OCI-LY7 (cell line): Measurements from ENCODE around the gene PDIA4. TPM values are rescaled to one million over a fixed set of nuclear protein-coding genes. Genes with fewer than 3 reads are reported as not detected.
A peak's percentile ranks its signal among the peaks of the same experiment; 100 is the strongest.

ENCODE experiments used
- BruUV-seq: library from RNA; stranded (reverse); fragments of 400-500 nt; replicated peaks from 2 replicates; lab custom pipeline; 2021; lab: Mats Ljungman, UMichigan
- CTCF ChIA-PET: fragments of 300-600 bp; sonication (Branson Sonifier 250); formaldehyde crosslinking; loops from one replicate; lab custom pipeline; 2022; ENCODE audit warnings: antibody characterized with exemption; ENCODE audit not compliant: unreplicated experiment; lab: Charles Lee
- POLR2A ChIA-PET: fragments of 300-600 bp; sonication (Branson Sonifier 250); formaldehyde crosslinking; loops from one replicate; lab custom pipeline; 2022; ENCODE audit warnings: antibody characterized with exemption; lab: Charles Lee
- DNase-seq: peaks from one replicate; pipeline ENCODE4 v3.0.0-alpha.2; 2015; ENCODE audit warnings: low spot score
- H2AFZ ChIP-seq: fragments of 200-600 bp; sonication (generic), shearing (Covaris generic); 2 replicates; pipeline ENCODE4 v1.6.1; 2014; ENCODE audit warnings: mild to moderate bottlenecking, antibody characterized with exemption, low read length, moderate library complexity
- H3K27ac ChIP-seq: fragments of 200-600 bp; sonication (generic); 2 replicates; pipeline ENCODE4 v1.5.1; 2014; ENCODE audit warnings: mixed run types, low read depth, mild to moderate bottlenecking, moderate library complexity, low read length, inconsistent platforms; ENCODE audit not compliant: poor library complexity, severe bottlenecking
- H3K36me3 ChIP-seq: fragments of 200-600 bp; sonication (generic); 2 replicates; pipeline ENCODE4 v1.6.1; 2014; ENCODE audit warnings: mild to moderate bottlenecking, antibody characterized with exemption, low read length, moderate library complexity, mixed read lengths; ENCODE audit not compliant: insufficient read depth
- H3K4me1 ChIP-seq: fragments of 200-600 bp; sonication (generic); 2 replicates; pipeline ENCODE4 v1.5.1; 2014; ENCODE audit warnings: mild to moderate bottlenecking, low read length; ENCODE audit not compliant: insufficient read depth, poor library complexity, severe bottlenecking
- H3K4me2 ChIP-seq: fragments of 200-600 bp; sonication (generic); 2 replicates; pipeline ENCODE4 v1.6.1; 2014; ENCODE audit warnings: mild to moderate bottlenecking, low read length
- H3K4me3 ChIP-seq: fragments of 200-600 bp; sonication (generic); 2 replicates; pipeline ENCODE4 v1.5.1; 2014; ENCODE audit warnings: mild to moderate bottlenecking, low read depth, low read length; ENCODE audit not compliant: poor library complexity, severe bottlenecking
- H3K79me2 ChIP-seq: fragments of 200-600 bp; sonication (generic); 2 replicates; pipeline ENCODE4 v1.6.1; 2016; ENCODE audit warnings: low read depth, mild to moderate bottlenecking, low read length, moderate library complexity, mixed read lengths; ENCODE audit not compliant: insufficient read depth
- H3K9me2 ChIP-seq: fragments of 200-600 bp; sonication (generic); 2 replicates; pipeline ENCODE4 v1.6.1; 2016; ENCODE audit warnings: mild to moderate bottlenecking, low read length, mixed read lengths; ENCODE audit not compliant: insufficient read depth
- H3K9me3 ChIP-seq: fragments of 200-600 bp; sonication (generic); 2 replicates; pipeline ENCODE4 v1.6.1; 2014; ENCODE audit warnings: mild to moderate bottlenecking, mixed run types, low read length, mixed read lengths
- H4K20me1 ChIP-seq: fragments of 200-600 bp; sonication (generic); 2 replicates; pipeline ENCODE4 v1.6.1; 2014; ENCODE audit warnings: mild to moderate bottlenecking, antibody characterized with exemption, low read length, moderate library complexity, mixed read lengths; ENCODE audit not compliant: insufficient read depth
- CTCF ChIP-seq: fragments of 200-600 bp; sonication (generic); conservative IDR thresholded peaks from 2 replicates; pipeline ENCODE4 v1.5.1; 2014; ENCODE audit warnings: mild to moderate bottlenecking, antibody characterized with exemption, low read length, moderate library complexity, mixed read lengths
- EZH2phosphoT487 ChIP-seq: fragments of 200-600 bp; sonication (generic); IDR thresholded peaks from 2 replicates; pipeline ENCODE4 v1.6.1; 2018; ENCODE audit warnings: low read depth, borderline replicate concordance, mild to moderate bottlenecking, mixed run types, antibody characterized with exemption, low read length, moderate library complexity, mixed read lengths
- intact Hi-C: fragments of 100-400 bp; cut with micrococcal nuclease; formaldehyde crosslinking; loops from one replicate; pipeline ENCODE4 v1.10.0; 2022; ENCODE audit not compliant: unreplicated experiment
- small RNA-seq: library from RNA; depleted of rRNA; stranded (forward); fragments of <200 nt; gene quantifications from one replicate; pipeline ENCODE3, GENCODE V24; 2014
- total RNA-seq, 2 experiments: library from RNA; depleted of rRNA in 1 of 2; stranded (reverse); fragments of >200 nt in 1 of 2; shearing (Covaris generic) in 1 of 2; gene quantifications; 2 replicates each; pipeline ENCODE4 v1.2.3, GENCODE V29; 2014 to 2022

The PDIA4 gene
- total RNA-seq, 2 experiments from 2014 or later: 130 to 141 TPM

- Histone ChIP-seq H3K79me2 (no peaks in the 10 kb centered on the region), H3K27ac (no peak overlapping the region), H3K36me3 (no peaks in the 10 kb centered on the region), H3K4me2 (no peak overlapping the region), H2AFZ (no peak overlapping the region), H4K20me1 (no peaks in the 10 kb centered on the region), H3K4me3 (no peak overlapping the region), H3K4me1 (no peaks in the 10 kb centered on the region), H3K9me3 (no peaks in the 10 kb centered on the region), H3K9me2 (no peaks in the 10 kb centered on the region)
- no TSS peak for BruUV-seq
- ChIA-PET POLR2A (no interaction called here), CTCF (no interaction called here)
- intact Hi-C loops: no loop called here
- no peak for TF ChIP-seq EZH2phosphoT487
- TF ChIP-seq CTCF: no peak
- no peak for DNase-seq
Observed at GRCh38 chr7:148953676-148954075, 74.6 kb downstream of the PDIA4 start.

Small RNAs within 50 kb of the gene (small RNA-seq; reads per million reads assigned to genes)
- gene COX6B1P1 (not detected), gene RNU6-650P (not detected), gene RNY1 (338 reads per million, percentile 99 among the genes with 10 or more reads in this experiment), gene RNY3 (33.2 reads per million, percentile 98 among the genes with 10 or more reads in this experiment), gene RNY4 (1,536 reads per million, percentile 100 among the genes with 10 or more reads in this experiment)

Other genes starting within 250 kb of the PDIA4 start
- gene EZH2, start 144.2 kb downstream of the PDIA4 start, total RNA-seq (2014; rRNA removed; shearing (Covaris generic)): 45.5 and 60.2 TPM in 2 replicates
- 72.2 and 73.3 TPM in 2 replicates for gene EZH2, start 144.2 kb downstream of the PDIA4 start, total RNA-seq (2022)
- gene ZNF786, start 62.2 kb upstream of the PDIA4 start, total RNA-seq (2014; rRNA removed; shearing (Covaris generic)): 3.9 and 5.1 TPM in 2 replicates
- gene ZNF786, start 62.2 kb upstream of the PDIA4 start, total RNA-seq (2022): 6.8 and 7.7 TPM in 2 replicates
- 0.28 and 1.4 TPM in 2 replicates for gene ZNF425, start 97.8 kb upstream of the PDIA4 start, total RNA-seq (2014; rRNA removed; shearing (Covaris generic))
- gene ZNF425, start 97.8 kb upstream of the PDIA4 start, total RNA-seq (2022): 1.1 and 1.6 TPM in 2 replicates
- 11.4 and 11.8 TPM in 2 replicates for gene ZNF398, start 118.9 kb upstream of the PDIA4 start, total RNA-seq (2014; rRNA removed; shearing (Covaris generic))
- 14.2 and 15.5 TPM in 2 replicates for gene ZNF398, start 118.9 kb upstream of the PDIA4 start, total RNA-seq (2022)
- gene ZNF282, start 167.0 kb upstream of the PDIA4 start, total RNA-seq (2014; rRNA removed; shearing (Covaris generic)): 13.3 and 15.4 TPM in 2 replicates
- gene ZNF282, start 167.0 kb upstream of the PDIA4 start, total RNA-seq (2022): 26.6 and 28.3 TPM in 2 replicates
- gene ZNF212, start 211.1 kb upstream of the PDIA4 start, total RNA-seq (2014; rRNA removed; shearing (Covaris generic)): 11.6 and 13.1 TPM in 2 replicates
- 12.7 and 14.1 TPM in 2 replicates for gene ZNF212, start 211.1 kb upstream of the PDIA4 start, total RNA-seq (2022)
- 10.5 and 13.1 TPM in 2 replicates for gene ZNF783, start 233.7 kb upstream of the PDIA4 start, total RNA-seq (2014; rRNA removed; shearing (Covaris generic))
- 18.8 and 19.4 TPM in 2 replicates for gene ZNF783, start 233.7 kb upstream of the PDIA4 start, total RNA-seq (2022)